Measurements from ENCODE around the gene AXL.
"Not testable (repeated sequence)": the region's sequence is repeated elsewhere in the genome, so short reads cannot be mapped to it uniquely, and the experiment has no call there.

AXL gene

DNA sequence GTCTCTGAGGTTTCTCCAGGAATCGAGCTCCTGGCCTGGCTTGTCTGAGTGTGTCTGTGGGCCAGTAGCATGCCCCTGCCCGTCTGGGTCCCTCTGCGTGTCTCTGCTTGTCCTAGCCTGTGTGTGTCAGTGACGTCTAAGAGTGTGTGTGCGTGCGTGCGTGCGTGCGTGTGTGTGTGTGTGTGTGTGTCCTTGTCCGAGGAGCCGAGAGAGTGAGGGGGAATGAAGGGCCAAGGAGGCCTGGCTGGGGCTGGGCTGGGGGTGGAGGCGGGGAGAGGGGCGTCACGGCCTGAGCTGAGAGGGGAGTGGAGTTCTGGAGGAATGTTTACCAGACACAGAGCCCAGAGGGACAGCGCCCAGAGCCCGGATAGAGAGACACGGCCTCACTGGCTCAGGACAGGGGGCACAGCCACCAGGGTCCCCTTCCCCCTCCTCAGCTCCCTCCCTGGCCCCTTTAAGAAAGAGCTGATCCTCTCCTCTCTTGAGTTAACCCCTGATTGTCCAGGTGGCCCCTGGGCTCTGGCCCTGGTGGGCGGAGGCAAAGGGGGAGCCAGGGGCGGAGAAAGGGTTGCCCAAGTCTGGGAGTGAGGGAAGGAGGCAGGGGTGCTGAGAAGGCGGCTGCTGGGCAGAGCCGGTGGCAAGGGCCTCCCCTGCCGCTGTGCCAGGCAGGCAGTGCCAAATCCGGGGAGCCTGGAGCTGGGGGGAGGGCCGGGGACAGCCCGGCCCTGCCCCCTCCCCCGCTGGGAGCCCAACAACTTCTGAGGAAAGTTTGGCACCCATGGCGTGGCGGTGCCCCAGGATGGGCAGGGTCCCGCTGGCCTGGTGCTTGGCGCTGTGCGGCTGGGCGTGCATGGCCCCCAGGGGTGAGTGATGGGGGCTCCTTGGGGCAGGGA lies at the start of gene AXL:
TSS of gene AXL (plus strand) at position 609 of the 893 bp plus-strand sequence. CDS start at position 779, 170 bp downstream.
- DNase-seq, result no peak

DNA sequence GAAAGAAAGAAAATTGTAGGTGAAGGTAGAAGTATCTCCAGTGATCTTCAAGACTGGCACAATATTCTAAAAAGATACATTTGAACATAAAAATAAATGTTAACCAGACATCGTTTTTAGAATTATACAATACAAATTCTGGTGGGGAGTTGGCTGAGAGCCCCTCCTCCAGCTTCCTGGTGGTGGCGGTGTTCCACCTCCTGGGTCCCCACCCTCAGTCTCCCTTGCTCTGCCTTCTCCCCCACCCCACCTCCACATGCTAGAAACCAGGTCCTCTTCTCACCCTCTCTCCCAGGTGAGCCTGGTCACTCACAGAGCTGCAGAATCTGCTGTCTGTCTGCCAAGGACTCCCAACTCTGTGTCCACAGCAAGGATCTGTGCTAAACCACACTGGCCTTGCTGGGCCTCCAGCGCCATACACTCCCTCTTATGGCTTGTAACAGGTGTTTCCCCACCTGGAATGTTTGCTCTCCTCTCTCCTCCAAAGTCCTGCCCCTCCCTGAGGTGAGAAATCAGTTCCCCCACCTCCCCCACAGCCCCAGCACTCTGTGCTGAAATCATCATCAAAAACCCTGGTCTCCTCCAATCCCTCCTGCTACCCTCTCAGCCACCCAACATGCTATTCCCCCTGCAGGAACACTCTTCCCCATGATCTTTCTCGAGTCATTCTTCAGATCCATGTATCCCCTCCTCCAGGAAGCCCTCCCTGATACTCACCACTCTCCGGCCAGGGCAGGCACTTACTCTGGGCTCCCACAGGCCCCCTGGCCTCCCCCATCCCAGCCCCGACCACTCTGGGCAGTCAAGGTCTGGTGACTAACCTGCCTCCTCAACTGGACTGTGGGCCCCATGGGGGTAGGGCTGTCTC lies 46.5 kb upstream of the AXL start:
- no peak for DNase-seq

DNA sequence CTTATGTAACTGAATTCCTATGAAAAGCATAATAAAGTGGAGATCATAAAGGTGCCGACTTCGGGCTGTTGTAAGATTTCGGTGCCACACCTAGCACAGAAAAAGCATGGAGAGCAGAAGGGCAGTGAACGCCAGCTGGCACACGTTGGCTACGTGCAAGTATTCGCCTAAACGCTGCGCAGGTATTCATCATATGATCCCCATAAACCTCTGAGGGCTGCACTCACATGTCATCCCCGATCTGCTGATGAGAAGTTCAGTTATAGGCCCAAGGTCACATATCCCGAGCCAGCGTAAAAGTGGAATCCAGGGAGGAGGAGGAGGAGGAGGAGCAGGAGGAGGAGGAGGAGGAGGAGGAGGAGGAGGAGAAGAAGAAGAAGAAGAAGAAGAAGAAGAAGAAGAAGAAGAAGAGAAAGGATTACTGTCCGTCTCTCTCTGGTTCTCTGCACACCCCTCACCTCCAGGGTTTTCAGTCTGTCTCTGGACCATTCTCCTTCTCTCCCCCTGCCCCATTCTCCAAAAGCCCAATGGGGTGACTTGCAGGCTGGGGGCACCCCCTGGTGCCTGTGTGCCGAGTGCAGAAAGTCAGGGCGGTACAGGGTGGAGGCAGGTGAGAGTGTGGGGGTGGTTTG lies 44.6 kb upstream of the AXL start:
- DNase-seq, result no peak

DNA sequence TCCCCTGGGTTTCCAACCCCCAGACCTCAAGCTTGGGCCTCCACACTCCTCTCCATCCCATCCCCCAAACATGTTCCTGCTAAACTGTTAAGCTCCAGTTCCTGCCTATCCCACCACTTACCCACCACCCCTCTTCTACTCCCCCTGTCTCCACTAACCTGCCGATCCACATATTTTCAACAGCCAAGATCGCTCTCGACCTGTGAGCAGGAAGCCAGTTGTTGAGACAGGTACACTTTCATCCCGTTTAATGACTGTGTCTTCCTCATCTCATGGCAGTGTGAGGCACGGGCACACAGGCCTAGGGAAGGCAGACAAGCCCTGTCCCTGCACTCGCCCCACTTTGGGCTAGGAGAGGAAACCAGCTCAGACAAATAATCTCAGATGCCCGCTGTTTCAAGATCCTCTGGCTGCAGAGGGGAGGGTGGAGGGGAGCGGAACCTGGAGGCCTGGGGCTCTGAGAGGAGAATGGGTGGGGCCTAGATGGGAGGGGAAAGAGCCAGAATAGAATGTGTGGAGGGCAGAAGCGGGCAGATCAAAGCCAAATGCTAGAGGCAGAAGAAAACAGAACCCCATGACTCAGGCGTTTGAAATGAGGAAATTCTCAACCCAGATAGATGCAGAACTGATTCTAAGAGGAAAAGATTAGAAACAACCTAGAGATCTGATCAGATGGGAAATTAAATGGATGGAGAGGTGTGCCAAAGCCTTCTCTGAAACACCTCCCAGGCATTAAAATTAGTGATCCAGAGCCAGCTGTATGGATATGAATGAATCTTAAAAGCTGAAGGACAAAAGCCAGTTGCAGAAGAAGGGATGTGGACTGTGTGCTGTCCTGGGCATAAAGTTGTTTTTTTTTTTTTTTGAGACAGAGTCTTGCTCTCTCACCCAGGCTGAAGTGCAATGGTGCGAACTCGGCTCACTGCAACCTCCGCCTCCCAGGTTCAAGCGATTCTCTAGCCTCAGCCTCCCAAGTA lies 42.9 kb upstream of the AXL start:
- DNase-seq, result peak; percentile 42

DNA sequence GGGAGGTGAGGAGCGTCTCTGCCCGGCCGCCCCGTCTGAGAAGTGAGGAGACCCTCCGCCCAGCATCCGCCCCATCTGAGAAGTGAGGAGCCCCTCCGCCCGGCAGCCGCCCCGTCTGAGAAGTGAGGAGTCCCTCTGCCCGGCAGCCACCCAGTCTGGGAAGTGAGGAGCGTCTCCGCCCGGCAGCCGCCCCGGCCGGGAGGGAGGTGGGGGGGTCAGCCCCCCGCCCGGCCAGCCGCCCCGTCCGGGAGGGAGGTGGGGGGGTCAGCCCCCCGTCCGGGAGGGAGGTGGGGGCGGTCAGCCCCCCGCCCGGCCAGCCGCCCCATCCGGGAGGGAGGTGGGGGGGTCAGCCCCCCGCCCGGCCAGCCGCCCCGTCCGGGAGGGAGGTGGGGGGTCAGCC lies 38.9 kb upstream of the AXL start:
- not testable (repeated sequence) for DNase-seq

DNA sequence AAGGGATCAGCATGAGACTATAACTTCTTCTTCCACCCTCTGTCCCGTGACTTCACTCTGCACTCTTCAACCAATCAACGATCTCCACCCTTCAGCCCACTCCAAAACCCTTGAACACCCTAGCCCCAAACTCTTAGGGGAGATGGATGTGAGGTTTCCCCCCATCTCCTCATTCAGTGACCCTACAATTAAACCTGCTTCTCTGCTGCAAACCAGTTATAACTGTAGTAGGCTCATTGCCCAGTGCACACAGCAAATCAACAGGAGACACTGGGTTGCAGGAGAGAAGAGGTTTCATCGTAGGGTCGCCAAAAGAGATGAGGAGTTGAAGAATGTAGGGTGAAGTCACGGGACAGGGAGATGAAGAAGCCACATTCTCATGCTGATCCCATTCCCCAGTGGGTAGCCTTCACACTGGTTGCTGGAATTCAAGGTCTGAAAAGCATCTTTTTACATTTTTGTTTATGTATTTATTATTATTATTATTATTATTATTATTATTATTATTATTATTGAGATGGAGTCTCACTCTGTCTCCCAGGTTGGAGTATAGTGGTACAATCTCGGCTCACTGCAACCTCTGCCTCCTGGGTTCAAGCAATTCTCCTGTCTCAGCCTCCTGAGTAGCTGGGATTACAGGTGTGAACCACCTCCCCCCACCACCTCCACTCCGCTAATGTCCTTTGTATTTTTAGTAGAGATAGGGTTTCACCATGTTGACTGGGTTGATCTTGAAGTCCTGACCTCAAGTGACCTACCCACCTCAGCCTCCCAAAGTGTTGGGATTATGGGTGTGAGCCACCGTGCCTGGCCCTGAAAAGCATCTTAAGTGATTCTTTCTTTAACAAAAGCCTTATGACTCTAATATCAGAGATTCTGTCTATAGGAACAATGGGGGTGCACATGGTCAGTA lies 31.8 kb upstream of the AXL start:
- DNase-seq, result no peak

DNA sequence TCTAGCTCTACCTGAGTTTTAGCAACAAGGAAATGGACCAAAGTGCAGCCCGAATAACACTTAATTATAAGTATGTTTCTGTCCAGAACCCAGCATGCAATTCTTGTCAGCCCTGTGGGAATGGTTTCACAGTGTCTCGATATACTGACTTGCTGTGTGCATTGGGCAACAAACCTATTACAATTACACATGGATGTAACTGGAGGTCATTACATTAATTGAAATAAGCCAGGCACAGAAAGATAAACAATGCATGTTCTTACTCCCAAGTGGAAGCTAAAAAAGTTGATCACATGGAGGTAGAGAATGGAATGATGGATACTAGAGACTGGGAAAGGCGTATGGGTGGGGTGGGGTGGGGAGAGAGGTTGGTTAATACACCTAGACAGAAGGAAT lies 31.1 kb upstream of the AXL start:
- DNase-seq, result no peak

DNA sequence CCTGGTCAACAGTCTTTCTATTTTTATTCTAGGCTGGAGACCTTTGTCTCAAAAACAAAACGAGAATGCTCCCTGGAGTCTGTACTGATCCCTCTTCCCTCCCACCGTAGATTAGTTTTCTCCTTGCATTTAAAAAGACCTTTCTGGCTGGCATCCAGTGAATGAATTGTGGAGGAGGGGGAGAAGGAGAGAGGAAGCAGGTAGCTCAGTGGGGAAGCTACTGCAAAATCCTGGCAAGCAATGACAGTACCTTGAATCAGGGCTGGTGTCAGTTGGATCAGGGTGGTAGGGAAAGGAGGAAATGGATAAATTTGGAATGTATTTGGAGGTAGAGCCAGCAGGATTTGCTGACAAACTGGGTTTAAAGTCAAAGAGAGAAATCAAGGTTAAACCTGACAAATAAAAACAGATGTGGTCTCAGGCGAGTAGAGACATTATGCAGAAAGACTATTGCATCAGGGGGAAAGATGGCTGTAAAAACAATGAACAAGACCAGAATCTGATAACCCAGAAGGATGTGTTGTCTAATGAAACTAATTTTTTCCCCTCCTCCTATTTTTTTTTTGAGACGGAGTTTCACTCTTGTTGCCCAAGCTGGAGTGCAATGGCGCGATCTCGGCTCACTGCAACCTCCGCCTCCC lies 29.5 kb upstream of the AXL start:
- no peak for DNase-seq

DNA sequence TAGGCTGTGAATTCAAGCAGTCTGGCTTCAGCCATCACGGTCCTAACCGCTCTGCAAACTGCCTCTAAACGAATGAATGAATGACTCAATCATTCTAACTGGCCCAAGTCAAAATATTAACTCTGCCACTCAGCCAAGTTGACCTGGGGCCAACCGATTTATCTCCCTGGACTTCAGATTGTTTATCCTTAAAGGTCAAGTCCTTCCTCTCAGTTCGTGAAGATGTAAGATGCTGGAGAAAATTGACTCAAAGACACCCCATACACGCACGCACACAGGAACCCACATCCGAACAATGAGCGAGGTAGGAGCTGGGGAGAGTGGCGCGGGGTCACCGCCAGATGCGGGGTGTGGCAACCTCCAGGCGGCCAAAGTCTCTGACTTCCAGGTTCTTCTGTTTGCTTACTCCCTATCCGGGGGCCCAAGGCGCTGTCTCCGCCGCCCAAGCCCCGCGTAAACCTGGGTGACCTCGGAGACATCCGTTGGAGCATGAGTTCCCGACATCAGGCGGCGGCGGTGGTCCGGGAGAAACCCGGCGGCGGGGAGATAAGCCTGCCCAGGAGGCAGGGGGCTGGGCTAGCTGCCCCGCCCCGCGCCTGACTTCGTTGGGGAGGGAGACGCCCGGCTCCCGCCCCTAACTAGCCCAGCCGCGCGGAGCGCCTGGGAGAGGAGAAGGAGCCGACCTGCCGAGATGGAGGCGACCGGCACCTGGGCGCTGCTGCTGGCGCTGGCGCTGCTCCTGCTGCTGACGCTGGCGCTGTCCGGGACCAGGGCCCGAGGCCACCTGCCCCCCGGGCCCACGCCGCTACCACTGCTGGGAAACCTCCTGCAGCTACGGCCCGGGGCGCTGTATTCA lies 26.2 kb upstream of the AXL start, which contains the start of gene CYP2S1:
TSS of gene CYP2S1 (plus strand) at position 646 of the 856 bp plus-strand sequence. CDS start at position 692, 46 bp downstream.
- DNase-seq, result peak; percentile 37

DNA sequence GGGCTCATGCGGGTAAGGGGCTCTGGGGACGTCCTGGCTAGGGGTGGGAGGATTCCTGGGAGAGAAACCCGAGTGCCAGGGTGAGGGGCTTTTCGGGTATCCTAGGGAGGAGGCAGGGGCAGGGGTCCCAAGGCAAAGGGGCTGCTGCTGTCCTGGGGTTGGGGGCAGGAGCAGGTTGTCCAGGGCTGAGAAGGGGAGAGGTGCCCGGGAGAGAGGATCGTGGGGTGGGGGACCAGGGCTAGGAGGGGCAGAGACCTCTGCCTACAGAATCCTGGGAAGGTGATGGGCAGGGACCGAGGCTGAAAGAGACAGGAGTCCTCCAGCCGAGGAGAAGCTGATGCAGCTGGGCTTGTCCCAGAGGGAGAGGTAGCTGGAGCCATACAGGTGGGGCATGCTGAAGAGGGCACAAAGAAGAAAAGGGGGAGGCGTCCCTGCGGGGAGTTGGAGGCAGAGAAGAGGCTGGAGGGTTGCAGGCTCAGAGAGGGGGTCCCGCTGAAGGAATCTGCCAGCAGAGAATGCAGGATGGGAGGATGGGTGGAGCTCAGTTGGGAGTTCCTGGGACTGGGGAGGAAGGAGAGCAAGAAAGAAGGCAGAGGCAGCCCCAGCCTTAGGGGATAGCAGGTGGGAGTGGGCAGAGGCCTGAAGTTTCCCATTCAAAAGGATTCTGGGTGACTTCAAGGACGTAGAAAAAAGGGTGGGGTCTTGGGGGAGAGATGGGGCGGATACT lies 25.4 kb upstream of the AXL start:
- no peak for DNase-seq

DNA sequence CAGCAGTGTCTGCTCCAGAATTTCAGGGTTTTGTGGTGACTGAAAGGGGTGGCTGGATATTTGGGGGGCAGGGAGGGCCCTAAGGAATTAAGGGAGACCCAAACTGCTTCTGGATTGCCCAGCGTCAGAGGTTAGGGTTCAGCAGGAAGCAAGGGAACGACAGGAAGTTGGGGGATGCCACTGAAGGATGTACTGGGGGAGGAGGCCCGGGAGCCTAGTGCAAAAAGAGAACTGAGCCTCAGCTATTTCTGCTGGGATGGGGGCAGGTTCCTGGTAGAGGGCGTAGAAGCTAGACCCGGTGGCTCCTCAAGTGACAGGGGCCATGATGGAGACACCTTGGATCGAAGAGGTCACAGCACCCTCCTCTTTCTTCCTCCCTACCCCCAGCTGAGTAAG lies 24.9 kb upstream of the AXL start:
- DNase-seq, result no peak

DNA sequence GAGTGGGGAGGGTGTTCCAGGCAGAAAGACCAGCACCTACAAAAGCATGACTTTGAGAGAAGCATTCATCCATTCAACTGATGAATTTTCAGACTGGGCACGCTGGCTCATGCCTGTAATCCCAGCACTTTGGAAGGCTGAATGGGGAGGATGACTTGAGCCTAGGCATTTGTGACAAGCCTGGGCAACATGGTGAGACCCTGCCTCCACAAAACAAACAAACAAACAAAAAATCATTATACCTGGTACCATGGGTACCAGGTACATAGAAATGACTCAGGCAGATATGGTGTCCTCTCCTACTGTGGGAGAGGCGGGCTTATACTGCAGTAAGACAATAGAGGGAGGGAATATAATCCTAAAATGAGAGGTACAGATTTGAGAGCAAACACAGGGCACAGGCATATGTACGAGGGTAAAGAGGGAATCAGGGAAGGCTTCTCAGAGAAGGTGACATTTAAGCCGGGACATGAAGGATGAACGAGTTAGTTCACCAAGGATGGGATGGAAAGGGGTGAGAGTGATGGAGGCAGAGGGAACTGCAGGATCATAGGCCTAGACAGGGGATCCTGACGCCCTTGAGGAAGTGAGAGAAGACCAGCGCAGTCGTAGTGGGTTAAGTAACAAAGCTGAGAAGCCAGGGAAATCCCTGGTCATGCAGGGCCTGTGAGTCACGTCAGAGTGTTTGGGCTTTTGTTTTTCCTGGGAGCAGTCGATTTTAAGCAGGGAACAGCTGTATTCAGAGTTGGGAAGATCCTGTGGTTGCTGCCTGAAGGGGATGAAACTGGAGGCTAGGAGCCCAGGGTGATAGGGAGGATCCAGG lies 23.1 kb upstream of the AXL start:
- DNase-seq, result no peak

DNA sequence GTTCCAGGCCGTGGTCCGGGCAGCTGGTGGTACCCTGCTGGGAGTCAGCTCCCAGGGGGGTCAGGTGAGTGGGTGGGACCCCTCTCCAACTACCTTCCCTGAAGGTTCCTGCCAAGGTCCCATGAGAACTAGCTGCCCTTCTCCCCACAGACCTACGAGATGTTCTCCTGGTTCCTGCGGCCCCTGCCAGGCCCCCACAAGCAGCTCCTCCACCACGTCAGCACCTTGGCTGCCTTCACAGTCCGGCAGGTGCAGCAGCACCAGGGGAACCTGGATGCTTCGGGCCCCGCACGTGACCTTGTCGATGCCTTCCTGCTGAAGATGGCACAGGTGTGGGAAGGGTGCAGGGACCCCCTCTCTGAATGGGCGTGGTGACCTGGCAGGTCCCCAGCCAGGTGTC lies 20.5 kb upstream of the AXL start:
- DNase-seq, result no peak

DNA sequence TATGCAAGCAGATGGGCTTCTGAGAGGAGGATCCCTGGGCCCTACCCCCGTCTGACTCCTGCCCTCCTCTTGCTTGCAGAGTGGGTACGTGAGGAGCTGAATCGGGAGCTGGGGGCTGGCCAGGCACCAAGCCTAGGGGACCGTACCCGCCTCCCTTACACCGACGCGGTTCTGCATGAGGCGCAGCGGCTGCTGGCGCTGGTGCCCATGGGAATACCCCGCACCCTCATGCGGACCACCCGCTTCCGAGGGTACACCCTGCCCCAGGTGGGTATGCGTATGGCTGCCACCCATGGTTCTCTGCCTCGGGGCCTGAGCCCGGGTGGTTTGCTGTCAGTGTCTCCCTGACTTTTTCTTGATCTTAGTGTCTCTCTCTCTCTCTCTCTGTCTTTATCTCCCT lies 15.7 kb upstream of the AXL start:
- DNase-seq, result no peak

DNA sequence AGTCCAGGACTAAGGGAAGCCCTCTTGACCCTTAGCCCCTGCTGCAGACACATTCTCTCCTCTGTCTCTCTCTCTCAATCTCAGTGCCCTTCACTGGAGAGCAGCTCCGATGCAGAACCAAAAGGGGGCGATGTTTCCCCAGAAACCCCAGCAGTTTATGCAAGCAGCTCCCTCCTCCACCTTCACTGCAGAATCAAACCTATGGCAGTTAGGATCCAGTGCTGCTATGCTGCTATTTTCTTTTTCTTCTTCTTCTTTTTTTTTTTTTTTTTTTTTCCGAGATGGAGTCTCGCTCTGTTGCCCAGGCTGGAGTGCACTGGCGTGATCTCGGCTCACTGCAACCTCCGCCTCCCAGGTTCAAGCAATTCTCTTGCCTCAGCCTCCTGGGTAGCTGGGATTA lies 14.7 kb upstream of the AXL start:
- DNase-seq, result peak; percentile 87

DNA sequence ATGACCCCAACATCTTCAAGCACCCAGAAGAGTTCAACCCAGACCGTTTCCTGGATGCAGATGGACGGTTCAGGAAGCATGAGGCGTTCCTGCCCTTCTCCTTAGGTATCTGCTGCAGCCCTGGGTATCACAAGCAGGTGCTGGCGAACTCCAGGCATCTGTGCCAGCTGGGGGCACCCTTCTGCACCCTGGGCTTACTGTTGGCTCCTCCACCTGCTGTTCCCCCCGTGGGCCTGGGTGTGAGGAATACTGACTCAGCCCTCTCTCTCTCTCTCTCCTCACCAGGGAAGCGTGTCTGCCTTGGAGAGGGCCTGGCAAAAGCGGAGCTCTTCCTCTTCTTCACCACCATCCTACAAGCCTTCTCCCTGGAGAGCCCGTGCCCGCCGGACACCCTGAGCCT lies 13.0 kb upstream of the AXL start:
- no peak for DNase-seq

DNA sequence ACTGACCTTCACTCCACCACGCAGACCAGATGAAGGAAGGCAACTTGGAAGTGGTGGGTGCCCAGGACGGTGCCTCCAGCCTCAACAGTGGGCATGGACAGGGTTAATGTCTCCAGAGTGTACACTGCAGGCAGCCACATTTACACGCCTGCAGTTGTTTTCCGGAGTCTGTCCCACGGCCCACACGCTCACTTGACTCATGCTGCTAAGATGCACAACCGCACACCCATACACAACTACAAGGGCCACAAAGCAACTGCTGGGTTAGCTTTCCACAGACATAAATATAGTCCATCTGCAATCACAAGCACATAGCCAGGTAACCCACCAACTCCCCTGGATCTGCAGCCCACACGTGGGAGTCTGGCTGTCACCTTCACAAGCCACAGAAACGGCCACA lies 12.6 kb upstream of the AXL start:
- DNase-seq, result no peak

Data from stimulated activated CD8-positive, alpha-beta memory T cell treated with anti-CD3 and anti-CD28 coated beads, Interleukin-4, amount 100 ng/mL, for 48 hours (primary cell).